ENCODE results near the gene ST7L. TPM values are rescaled to one million over a fixed set of nuclear protein-coding genes. Genes with fewer than 3 reads are reported as not detected.
A peak's percentile ranks its signal among the peaks of the same experiment; 100 is the strongest.

The ST7L gene
- polyA plus RNA-seq, 4 donors: 6.3 to 17.0 (median 13.5) TPM

GRCh38 chr1:112509005-112509659 is 109.8 kb downstream of the ST7L start:
- Histone ChIP-seq H3K36me3 (ENCODE audit: control insufficient read depth in 3 of 3, insufficient read depth in 2 of 3, low read depth in 1 of 3, low read length in 3 of 3) (peaks cover 0 to 2% (median 0%) of the 10 kb centered on the region in 3 donors), H3K4me3 (ENCODE audit: low read depth in 1 of 3, low read length in 3 of 3) (peak overlapping the region; percentile 45 to 54 (median 52)), H3K27me3 (ENCODE audit: control insufficient read depth in 3 of 3, insufficient read depth in 3 of 3, low read length in 3 of 3) (peaks cover 0 to 61% (median 0%) of the 10 kb centered on the region in 3 donors), H3K4me1 (ENCODE audit: control insufficient read depth in 3 of 3, insufficient read depth in 2 of 3, low read depth in 1 of 3, low read length in 2 of 3) (peaks cover 0 to 24% (median 0%) of the 10 kb centered on the region in 3 donors), H3K27ac (ENCODE audit: low read depth in 1 of 3, low read length in 2 of 3) (peak overlapping the region in 1 of 3 donors; percentile 41), H3K9me3 (ENCODE audit: control insufficient read depth in 2 of 2, insufficient read depth in 1 of 2, low read depth in 1 of 2, low read length in 1 of 2) (no peaks in the 10 kb centered on the region)
- FAIRE-seq: no peak
- peak; percentile 24 to 67 for DNase-seq
- 6 to 7% (median 7%) methylated on average over 54 to 66 of the region's 66 CpGs for WGBS, 3 donors

- WGBS, 3 donors: 0 to 1% (median 0%) methylated on average over 47 to 69 of the region's 69 CpGs
- Histone ChIP-seq H3K36me3 (ENCODE audit: control insufficient read depth in 3 of 3, insufficient read depth in 2 of 3, low read depth in 1 of 3, low read length in 3 of 3) (peaks cover 0 to 2% (median 0%) of the 10 kb centered on the region in 3 donors), H3K27ac (ENCODE audit: low read depth in 1 of 3, low read length in 2 of 3) (peak within 1 kb of the TSS in 1 of 3 donors; percentile 41), H3K9me3 (ENCODE audit: control insufficient read depth in 2 of 2, insufficient read depth in 1 of 2, low read depth in 1 of 2, low read length in 1 of 2) (no peaks in the 10 kb centered on the region), H3K27me3 (ENCODE audit: control insufficient read depth in 3 of 3, insufficient read depth in 3 of 3, low read length in 3 of 3) (peaks cover 0 to 65% (median 0%) of the 10 kb centered on the region in 3 donors), H3K4me3 (ENCODE audit: low read depth in 1 of 3, low read length in 3 of 3) (peak within 1 kb of the TSS; percentile 45 to 54 (median 52)), H3K4me1 (ENCODE audit: control insufficient read depth in 3 of 3, insufficient read depth in 2 of 3, low read depth in 1 of 3, low read length in 2 of 3) (peaks cover 0 to 28% (median 0%) of the 10 kb centered on the region in 3 donors)
- FAIRE-seq (no peak), DNase-seq (peak; percentile 42 to 66)
These were observed 110.5 kb downstream of the ST7L start, which contains the start of gene WNT2B for GRCh38 chr1:112508278-112509004. Gene WNT2B (plus strand): TSS chr1:112508965. CDS start chr1:112509263, 298 bp downstream.

GRCh38 chr1:112507921-112508277 is 111.0 kb downstream of the ST7L start:
- Histone ChIP-seq H3K4me1 (ENCODE audit: control insufficient read depth in 3 of 3, insufficient read depth in 2 of 3, low read depth in 1 of 3, low read length in 2 of 3) (peaks cover 0 to 28% (median 0%) of the 10 kb centered on the region in 3 donors), H3K9me3 (ENCODE audit: control insufficient read depth in 2 of 2, insufficient read depth in 1 of 2, low read depth in 1 of 2, low read length in 1 of 2) (no peaks in the 10 kb centered on the region), H3K27me3 (ENCODE audit: control insufficient read depth in 3 of 3, insufficient read depth in 3 of 3, low read length in 3 of 3) (peaks cover 0 to 68% (median 0%) of the 10 kb centered on the region in 3 donors), H3K36me3 (ENCODE audit: control insufficient read depth in 3 of 3, insufficient read depth in 2 of 3, low read depth in 1 of 3, low read length in 3 of 3) (peaks cover 0 to 2% (median 0%) of the 10 kb centered on the region in 3 donors), H3K4me3 (ENCODE audit: low read depth in 1 of 3, low read length in 3 of 3) (peak overlapping the region in 2 of 3 donors; percentile 44 to 52), H3K27ac (ENCODE audit: low read depth in 1 of 3, low read length in 2 of 3) (no peak overlapping the region)
- DNase-seq: peak in 1 of 2 donors; percentile 26
- FAIRE-seq: no peak
- 1 to 2% (median 1%) methylated on average over 14 to 15 of the region's 15 CpGs for WGBS, 3 donors

- WGBS, 3 donors: 71 to 79% (median 75%) methylated on average over 9 of the region's 9 CpGs
These were observed 111.6 kb downstream of the ST7L start for GRCh38 chr1:112507336-112507735.

GRCh38 chr1:112506731-112507130 is 112.2 kb downstream of the ST7L start:
- H3K27me3 ChIP-seq (ENCODE audit: control insufficient read depth in 3 of 3, insufficient read depth in 3 of 3, low read length in 3 of 3): peaks cover 0 to 72% (median 0%) of the 10 kb centered on the region in 3 donors
- WGBS, 3 donors: 92 to 95% (median 94%) methylated on average over 8 of the region's 8 CpGs
- no peak for FAIRE-seq

More at GRCh38 chr1:112507336-112507735, 111.6 kb downstream of the ST7L start:
- FAIRE-seq: no peak
- peaks cover 0 to 2% (median 0%) of the 10 kb centered on the region in 3 donors for H3K36me3 ChIP-seq (ENCODE audit: control insufficient read depth in 3 of 3, insufficient read depth in 2 of 3, low read depth in 1 of 3, low read length in 3 of 3)
- H3K9me3 ChIP-seq (ENCODE audit: control insufficient read depth in 2 of 2, insufficient read depth in 1 of 2, low read depth in 1 of 2, low read length in 1 of 2): no peaks in the 10 kb centered on the region
- DNase-seq: no peak
- peaks cover 0 to 71% (median 0%) of the 10 kb centered on the region in 3 donors for H3K27me3 ChIP-seq (ENCODE audit: control insufficient read depth in 3 of 3, insufficient read depth in 3 of 3, low read length in 3 of 3)
- H3K27ac ChIP-seq (ENCODE audit: low read depth in 1 of 3, low read length in 2 of 3): no peak overlapping the region
- no peak overlapping the region for H3K4me3 ChIP-seq (ENCODE audit: low read depth in 1 of 3, low read length in 3 of 3)
- H3K4me1 ChIP-seq (ENCODE audit: control insufficient read depth in 3 of 3, insufficient read depth in 2 of 3, low read depth in 1 of 3, low read length in 2 of 3): peaks cover 0 to 30% (median 2%) of the 10 kb centered on the region in 3 donors

GRCh38 chr1:112506306-112506705 is 112.6 kb downstream of the ST7L start:
- peaks cover 0 to 38% (median 4%) of the 10 kb centered on the region in 3 donors for H3K4me1 ChIP-seq (ENCODE audit: control insufficient read depth in 3 of 3, insufficient read depth in 2 of 3, low read depth in 1 of 3, low read length in 2 of 3)
- WGBS, 3 donors: 72 to 82% (median 72%) methylated on average over 2 of the region's 2 CpGs
- H3K27ac ChIP-seq (ENCODE audit: low read depth in 1 of 3, low read length in 2 of 3): no peak overlapping the region
- peaks cover 0 to 69% (median 0%) of the 10 kb centered on the region in 3 donors for H3K27me3 ChIP-seq (ENCODE audit: control insufficient read depth in 3 of 3, insufficient read depth in 3 of 3, low read length in 3 of 3)
- DNase-seq (no peak), FAIRE-seq (no peak)
- no peaks in the 10 kb centered on the region for H3K9me3 ChIP-seq (ENCODE audit: control insufficient read depth in 2 of 2, insufficient read depth in 1 of 2, low read depth in 1 of 2, low read length in 1 of 2)
- H3K36me3 ChIP-seq (ENCODE audit: control insufficient read depth in 3 of 3, insufficient read depth in 2 of 3, low read depth in 1 of 3, low read length in 3 of 3): peaks cover 0 to 2% (median 0%) of the 10 kb centered on the region in 3 donors
- H3K4me3 ChIP-seq (ENCODE audit: low read depth in 1 of 3, low read length in 3 of 3): no peak overlapping the region

More at GRCh38 chr1:112506731-112507130, 112.2 kb downstream of the ST7L start:
- Histone ChIP-seq H3K9me3 (ENCODE audit: control insufficient read depth in 2 of 2, insufficient read depth in 1 of 2, low read depth in 1 of 2, low read length in 1 of 2) (no peaks in the 10 kb centered on the region), H3K4me3 (ENCODE audit: low read depth in 1 of 3, low read length in 3 of 3) (no peak overlapping the region), H3K36me3 (ENCODE audit: control insufficient read depth in 3 of 3, insufficient read depth in 2 of 3, low read depth in 1 of 3, low read length in 3 of 3) (peaks cover 0 to 2% (median 0%) of the 10 kb centered on the region in 3 donors), H3K27ac (ENCODE audit: low read depth in 1 of 3, low read length in 2 of 3) (no peak overlapping the region), H3K4me1 (ENCODE audit: control insufficient read depth in 3 of 3, insufficient read depth in 2 of 3, low read depth in 1 of 3, low read length in 2 of 3) (peaks cover 0 to 34% (median 4%) of the 10 kb centered on the region in 3 donors)
- no peak for DNase-seq

- DNase-seq: no peak
- FAIRE-seq: no peak
- Histone ChIP-seq H3K27ac (ENCODE audit: low read depth in 1 of 3, low read length in 2 of 3) (no peak overlapping the region), H3K4me1 (ENCODE audit: control insufficient read depth in 3 of 3, insufficient read depth in 2 of 3, low read depth in 1 of 3, low read length in 2 of 3) (peaks cover 0 to 39% (median 4%) of the 10 kb centered on the region in 3 donors), H3K27me3 (ENCODE audit: control insufficient read depth in 3 of 3, insufficient read depth in 3 of 3, low read length in 3 of 3) (peaks cover 0 to 69% (median 0%) of the 10 kb centered on the region in 3 donors), H3K4me3 (ENCODE audit: low read depth in 1 of 3, low read length in 3 of 3) (no peak overlapping the region), H3K36me3 (ENCODE audit: control insufficient read depth in 3 of 3, insufficient read depth in 2 of 3, low read depth in 1 of 3, low read length in 3 of 3) (peaks cover 0 to 2% (median 0%) of the 10 kb centered on the region in 3 donors), H3K9me3 (ENCODE audit: control insufficient read depth in 2 of 2, insufficient read depth in 1 of 2, low read depth in 1 of 2, low read length in 1 of 2) (no peaks in the 10 kb centered on the region)
- WGBS, 3 donors: 71 to 87% (median 83%) methylated on average over 3 of the region's 3 CpGs
These were observed 113.1 kb downstream of the ST7L start for GRCh38 chr1:112505878-112506277.

GRCh38 chr1:112505400-112505785 is 113.5 kb downstream of the ST7L start:
- DNase-seq (no peak), FAIRE-seq (no peak)
- Histone ChIP-seq H3K27me3 (ENCODE audit: control insufficient read depth in 3 of 3, insufficient read depth in 3 of 3, low read length in 3 of 3) (peaks cover 0 to 67% (median 0%) of the 10 kb centered on the region in 3 donors), H3K36me3 (ENCODE audit: control insufficient read depth in 3 of 3, insufficient read depth in 2 of 3, low read depth in 1 of 3, low read length in 3 of 3) (peaks cover 0 to 2% (median 0%) of the 10 kb centered on the region in 3 donors), H3K9me3 (ENCODE audit: control insufficient read depth in 2 of 2, insufficient read depth in 1 of 2, low read depth in 1 of 2, low read length in 1 of 2) (no peaks in the 10 kb centered on the region), H3K27ac (ENCODE audit: low read depth in 1 of 3, low read length in 2 of 3) (no peak overlapping the region), H3K4me3 (ENCODE audit: low read depth in 1 of 3, low read length in 3 of 3) (no peak overlapping the region), H3K4me1 (ENCODE audit: control insufficient read depth in 3 of 3, insufficient read depth in 2 of 3, low read depth in 1 of 3, low read length in 2 of 3) (peaks cover 0 to 39% (median 4%) of the 10 kb centered on the region in 3 donors)
- 55 to 86% (median 75%) methylated on average over 1 of the region's 1 CpG for WGBS, 3 donors
